Smooth muscle cell (in vitro differentiated cells): ENCODE data around the gene MPPED1. TPM values are rescaled to one million over a fixed set of nuclear protein-coding genes. Genes with fewer than 3 reads are reported as not detected.

Experiments
- DNase-seq: peaks from one replicate; lab custom pipeline; 2025; ENCODE audit not compliant: unreplicated experiment; lab: John Stamatoyannopoulos, UW
- H2AFZ ChIP-seq: fragments of 200-600 bp; sonication (generic); 2 replicates; pipeline ENCODE4 v1.6.0; 2016; ENCODE audit warnings: antibody characterized with exemption, low read depth, mild to moderate bottlenecking
- H3F3A ChIP-seq: fragments of 200-600 bp; sonication (generic); 2 replicates; pipeline ENCODE4 v1.6.0; 2017; ENCODE audit warnings: antibody characterized with exemption, low read depth
- H3K27ac ChIP-seq: fragments of 200-600 bp; sonication (generic); 2 replicates; pipeline ENCODE4 v1.5.1; 2016; ENCODE audit warnings: low read depth, mild to moderate bottlenecking
- H3K27me3 ChIP-seq: fragments of 200-600 bp; sonication (generic); 2 replicates; pipeline ENCODE4 v1.6.1; 2016; ENCODE audit warnings: low read depth, mild to moderate bottlenecking
- H3K36me3 ChIP-seq: fragments of 200-600 bp; sonication (generic); 2 replicates; pipeline ENCODE4 v1.5.1; 2016; ENCODE audit warnings: low read depth
- H3K4me1 ChIP-seq: fragments of 200-600 bp; sonication (generic); 2 replicates; pipeline ENCODE4 v1.5.1; 2016; ENCODE audit warnings: low read depth
- H3K4me2 ChIP-seq: fragments of 200-600 bp; sonication (generic); 2 replicates; pipeline ENCODE4 v1.6.0; 2016; ENCODE audit warnings: mild to moderate bottlenecking
- H3K4me3 ChIP-seq: fragments of 200-600 bp; sonication (generic); 2 replicates; pipeline ENCODE4 v1.5.1; 2016; ENCODE audit warnings: mild to moderate bottlenecking
- H3K79me2 ChIP-seq: fragments of 200-600 bp; sonication (generic); 2 replicates; pipeline ENCODE4 v1.6.0; 2016; ENCODE audit warnings: low read depth, mild to moderate bottlenecking
- H3K9ac ChIP-seq: fragments of 200-600 bp; sonication (generic); 2 replicates; pipeline ENCODE4 v1.6.0; 2016; ENCODE audit warnings: low read depth
- H3K9me3 ChIP-seq: fragments of 200-600 bp; sonication (generic); replicated peaks from 2 replicates; pipeline ENCODE4 v1.5.1; 2016; ENCODE audit warnings: low read depth
- H4K20me1 ChIP-seq: fragments of 200-600 bp; sonication (generic); 2 replicates; pipeline ENCODE4 v1.6.0; 2016; ENCODE audit warnings: low read depth
- WGBS: methylation state at CpG from one replicate; pipeline ENCODE4 v1.1.7; 2016; ENCODE audit warnings: low lambda C conversion rate; 5-methylcytosine and 5-hydroxymethylcytosine counted together
- polyA plus RNA-seq: library from polyadenylated mRNA; unstranded; fragments of >200 nt; fragmentation: Nextera tagmentation; extraction: Ambion mirVana; gene quantifications from 2 replicates; pipeline ENCODE4 v1.2.1, GENCODE V29; 2016
- total RNA-seq: library from RNA; depleted of rRNA; stranded (reverse); fragments of >200 nt; gene quantifications from 2 replicates; pipeline ENCODE4 v1.2.3, GENCODE V29; 2014
- TF ChIP-seq, protein P1 (sequence below): fragments of 200-600 bp; sonication (generic); IDR thresholded peaks from 2 replicates; pipeline ENCODE4 v1.5.1; 2017; ENCODE audit warnings: borderline replicate concordance, mild to moderate bottlenecking, antibody characterized with exemption; ENCODE audit not compliant: insufficient read depth, poor library complexity, severe bottlenecking

MPPED1 gene
- total and polyA plus RNA-seq, 2 experiments from 2014 or later: not detected

DNA sequence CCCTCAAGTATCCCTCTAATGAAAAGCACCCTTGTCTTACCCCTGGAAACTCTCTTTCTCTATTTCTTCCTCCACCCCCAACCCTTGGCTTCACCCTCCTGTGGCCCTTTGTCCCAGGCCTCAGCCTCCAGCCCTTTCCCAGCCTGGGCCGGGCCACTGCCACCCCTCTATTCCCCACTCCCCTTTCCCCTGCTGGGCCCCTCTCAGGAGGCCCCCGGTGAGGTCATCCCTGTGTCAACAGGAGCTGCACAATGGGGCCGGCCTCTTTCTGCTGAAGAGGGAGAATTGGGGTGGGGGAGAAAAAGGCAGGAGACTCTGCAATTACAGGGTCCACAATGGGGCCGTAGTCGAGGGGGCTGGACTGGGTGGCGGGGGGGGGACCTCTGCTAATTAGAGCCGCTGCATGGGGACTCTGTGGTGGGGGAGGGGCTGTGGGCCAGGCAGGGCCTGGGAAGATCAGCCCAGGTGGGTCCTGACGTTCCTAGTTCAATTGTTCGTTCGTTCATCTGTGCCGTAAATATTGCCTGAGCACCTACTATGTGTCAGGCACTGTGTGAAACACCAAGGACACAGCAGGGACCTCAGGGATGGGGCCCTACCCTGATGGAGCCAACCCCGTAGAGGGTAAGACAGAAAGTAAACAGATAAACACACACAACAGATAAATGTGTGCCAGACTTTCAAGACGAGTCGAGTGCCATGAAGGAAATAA lies 18.5 kb upstream of the MPPED1 start:
- no peak overlapping the region for H3K27ac ChIP-seq
- 74% methylated on average over 13 of the region's 14 CpGs for WGBS
- no peak overlapping the region for H3K9ac ChIP-seq
- no peaks in the 10 kb centered on the region for H3K79me2 ChIP-seq
- H3F3A ChIP-seq: no peaks in the 10 kb centered on the region
- no peak overlapping the region for H2AFZ ChIP-seq
- H3K4me1 ChIP-seq: peaks cover 3% of the 10 kb centered on the region
- no peak for DNase-seq
- H4K20me1 ChIP-seq: no peaks in the 10 kb centered on the region
- no peaks in the 10 kb centered on the region for H3K9me3 ChIP-seq
- H3K36me3 ChIP-seq: no peaks in the 10 kb centered on the region
- H3K4me3 ChIP-seq: no peak overlapping the region
- no peak overlapping the region for H3K4me2 ChIP-seq
- H3K27me3 ChIP-seq: no peaks in the 10 kb centered on the region
- TF ChIP-seq, protein P1, sequence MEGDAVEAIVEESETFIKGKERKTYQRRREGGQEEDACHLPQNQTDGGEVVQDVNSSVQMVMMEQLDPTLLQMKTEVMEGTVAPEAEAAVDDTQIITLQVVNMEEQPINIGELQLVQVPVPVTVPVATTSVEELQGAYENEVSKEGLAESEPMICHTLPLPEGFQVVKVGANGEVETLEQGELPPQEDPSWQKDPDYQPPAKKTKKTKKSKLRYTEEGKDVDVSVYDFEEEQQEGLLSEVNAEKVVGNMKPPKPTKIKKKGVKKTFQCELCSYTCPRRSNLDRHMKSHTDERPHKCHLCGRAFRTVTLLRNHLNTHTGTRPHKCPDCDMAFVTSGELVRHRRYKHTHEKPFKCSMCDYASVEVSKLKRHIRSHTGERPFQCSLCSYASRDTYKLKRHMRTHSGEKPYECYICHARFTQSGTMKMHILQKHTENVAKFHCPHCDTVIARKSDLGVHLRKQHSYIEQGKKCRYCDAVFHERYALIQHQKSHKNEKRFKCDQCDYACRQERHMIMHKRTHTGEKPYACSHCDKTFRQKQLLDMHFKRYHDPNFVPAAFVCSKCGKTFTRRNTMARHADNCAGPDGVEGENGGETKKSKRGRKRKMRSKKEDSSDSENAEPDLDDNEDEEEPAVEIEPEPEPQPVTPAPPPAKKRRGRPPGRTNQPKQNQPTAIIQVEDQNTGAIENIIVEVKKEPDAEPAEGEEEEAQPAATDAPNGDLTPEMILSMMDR: no peak

DNA sequence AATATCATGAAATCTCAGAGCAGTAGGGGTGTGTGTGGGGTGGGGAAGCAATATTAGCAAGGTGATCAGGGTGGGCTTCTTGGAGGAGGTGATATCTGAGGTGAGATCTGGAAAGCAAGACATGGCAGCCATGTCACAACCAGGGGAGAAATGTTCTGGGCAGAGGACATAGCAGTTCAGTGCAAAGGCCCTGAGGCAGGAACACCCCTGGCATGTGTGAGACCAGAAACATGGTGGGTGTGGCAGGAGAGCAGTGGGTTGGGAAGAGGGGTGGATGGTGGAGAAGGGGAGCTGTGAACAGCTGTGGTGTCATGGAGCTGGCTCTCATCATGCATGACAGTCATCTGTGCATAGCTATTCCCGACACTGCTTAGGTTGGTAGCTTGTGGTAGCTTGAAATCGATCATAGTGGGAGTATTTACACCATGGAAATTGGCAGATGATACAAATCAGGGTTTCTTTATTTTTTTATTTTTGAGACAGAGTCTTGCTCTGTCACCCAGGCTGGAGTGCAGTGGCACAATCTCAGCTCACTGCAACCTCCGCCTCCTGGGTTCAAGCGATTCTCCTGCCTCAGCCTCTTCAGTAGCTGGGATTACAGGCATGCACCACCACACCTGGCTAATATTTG lies 17.9 kb upstream of the MPPED1 start:
- Histone ChIP-seq H3K4me2 (no peak overlapping the region), H3K4me3 (no peak overlapping the region), H3K9ac (no peak overlapping the region), H3K4me1 (peaks cover 3% of the 10 kb centered on the region), H3K9me3 (no peaks in the 10 kb centered on the region), H2AFZ (no peak overlapping the region), H4K20me1 (no peaks in the 10 kb centered on the region), H3K27me3 (no peaks in the 10 kb centered on the region), H3K27ac (no peak overlapping the region), H3K79me2 (no peaks in the 10 kb centered on the region), H3K36me3 (no peaks in the 10 kb centered on the region), H3F3A (no peaks in the 10 kb centered on the region)
- TF ChIP-seq, protein P1: no peak
- 96% methylated on average over 4 of the region's 4 CpGs for WGBS
- DNase-seq: no peak

DNA sequence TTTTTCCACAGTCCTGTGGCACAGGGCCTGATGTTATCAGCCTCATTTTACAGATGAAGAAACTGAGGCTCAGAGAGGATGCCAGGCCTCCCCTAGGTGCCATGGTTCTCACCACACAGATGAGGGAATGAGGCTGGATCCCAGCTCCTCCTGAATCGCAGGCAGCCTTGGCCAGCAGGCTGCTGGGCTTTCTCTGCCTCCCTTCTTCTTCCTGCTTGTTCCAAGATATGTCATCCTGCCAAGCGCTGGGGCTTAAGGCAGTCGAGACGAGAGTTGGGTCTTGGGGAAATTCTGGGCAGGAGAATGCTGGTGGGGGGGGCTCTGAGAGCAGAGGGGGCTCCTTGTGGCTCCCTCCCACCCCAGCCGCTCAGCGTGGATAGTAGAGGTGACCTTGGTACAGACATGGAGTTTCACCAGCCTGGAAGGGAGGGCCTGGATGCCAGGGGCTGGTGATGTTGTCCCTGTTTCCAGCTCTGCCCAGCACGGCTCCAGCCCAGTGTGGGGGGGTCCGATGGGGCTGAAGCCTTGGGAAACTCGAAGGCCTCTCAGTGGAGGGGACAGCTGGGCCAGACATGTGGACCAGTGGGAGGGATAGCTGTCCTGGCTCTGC lies 16.6 kb upstream of the MPPED1 start:
- TF ChIP-seq, protein P1: no peak

More for the DNA sequence above, 16.6 kb upstream of the MPPED1 start:
- Histone ChIP-seq H3K79me2 (no peaks in the 10 kb centered on the region), H3K27ac (no peak overlapping the region), H3K4me1 (peaks cover 3% of the 10 kb centered on the region), H2AFZ (no peak overlapping the region), H3K36me3 (no peaks in the 10 kb centered on the region), H4K20me1 (no peaks in the 10 kb centered on the region), H3K9me3 (no peaks in the 10 kb centered on the region), H3K4me2 (no peak overlapping the region), H3F3A (no peaks in the 10 kb centered on the region), H3K9ac (no peak overlapping the region), H3K4me3 (no peak overlapping the region), H3K27me3 (no peaks in the 10 kb centered on the region)
- WGBS: 81% methylated on average over 9 of the region's 9 CpGs
- no peak for DNase-seq
